ENCODE results near the gene TRIM24. TPM values are rescaled to one million over a fixed set of nuclear protein-coding genes. Genes with fewer than 3 reads are reported as not detected.

Gene TRIM24
- total and polyA plus RNA-seq, 2 of the 13 experiments (the other 11 are each of a cell fraction or from before 2014, with no cell fraction given), result 100 to 106 TPM

DNA sequence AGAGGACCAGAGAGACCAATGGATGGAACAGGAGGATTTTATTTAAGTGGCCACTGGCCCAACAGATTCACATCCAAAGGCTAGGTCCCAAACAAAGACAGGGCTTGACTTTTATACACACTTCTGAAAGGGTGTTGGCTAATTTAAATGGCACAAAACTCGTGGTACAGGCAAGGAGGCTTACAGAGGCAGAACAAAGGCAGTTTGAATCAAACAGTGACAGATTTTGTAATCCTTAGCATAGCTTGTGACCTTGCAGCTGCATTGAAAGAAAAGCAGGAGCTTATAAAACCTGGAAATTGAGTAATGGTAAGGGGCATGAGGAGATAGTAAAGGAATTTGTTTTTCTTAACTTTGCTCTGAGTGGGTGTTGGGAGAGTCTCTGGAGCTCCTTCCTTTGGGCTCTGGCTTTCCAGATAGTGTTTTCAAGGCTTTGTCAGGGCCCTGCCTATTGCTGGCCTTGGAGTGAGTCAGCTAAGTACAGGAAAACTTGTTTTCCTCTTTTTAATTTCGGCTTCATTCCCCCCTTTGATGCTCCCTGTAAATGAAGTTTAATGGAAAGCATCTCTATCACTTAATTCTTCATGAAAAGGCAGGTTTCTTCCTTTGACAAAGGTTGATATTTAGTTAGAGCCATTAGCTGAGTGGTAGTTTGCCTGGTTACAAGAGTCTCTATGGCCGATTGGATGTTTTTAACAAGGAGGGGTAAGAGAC lies 96.9 kb downstream of the TRIM24 start:
- Histone ChIP-seq H2AFZ (ENCODE audit: low read length) (no peak overlapping the region), H3K9ac (ENCODE audit: insufficient read depth, low read depth, low read length) (no peak overlapping the region), H3K27me3 (ENCODE audit: control insufficient read depth in 1 of 2, insufficient read depth in 2 of 2, low read length in 2 of 2) (no peaks in the 10 kb centered on the region), H3K79me2 (ENCODE audit: insufficient read depth, low read length) (peaks cover 18% of the 10 kb centered on the region), H3K4me3 (replicated peaks in 1 of 3; ENCODE audit: insufficient read depth in 1 of 3, low read depth in 2 of 3, low read length in 3 of 3) (no peak overlapping the region), H3K9me3 (ENCODE audit: low read length) (peaks cover 12% of the 10 kb centered on the region), H3K4me1 (ENCODE audit: insufficient read depth, low read length) (peaks cover 47% of the 10 kb centered on the region), H4K20me1 (ENCODE audit: insufficient read depth, low read length) (no peaks in the 10 kb centered on the region; the same call in 1 of the 2 replicates), H3K36me3 (replicated peaks in 1 of 2; ENCODE audit: control insufficient read depth in 1 of 2, insufficient read depth in 2 of 2, low read length in 2 of 2) (peaks cover 43 to 96% of the 10 kb centered on the region in 2 experiments), H3K27ac (ENCODE audit: extremely low read length, insufficient read depth, low read length) (peak overlapping the region; percentile 16), H3K4me2 (ENCODE audit: low read depth, low read length) (no peak overlapping the region)
- POLR2A ChIA-PET, result no interaction called here
- intact Hi-C loops (cut with micrococcal nuclease; ENCODE audit: unreplicated experiment), result no loop called here
- in situ Hi-C loops (cut with HindIII; ENCODE audit: extremely low pct_ligation_motif_present, low pct_unique_long_range_greater_than_20kb), result no loop called here
- no peak for TF ChIP-seq BRD4 (CRISPR knock-in tag; IDR thresholded peaks at IDR 0.05)
- peak; percentile 57 for TF ChIP-seq POLR2G (IDR thresholded peaks at IDR 0.05; ENCODE audit: low read depth, low read length)
- 0 out of 4 replicates have a peak, but pooled peaks of 1 of the 2 experiments have one; percentile 12 for TF ChIP-seq POLR2A (IDR thresholded peaks at IDR 0.05; ENCODE audit: insufficient read depth in 1 of 2, low read depth in 2 of 2, low read length in 2 of 2)
- peak; percentile 26 for TF ChIP-seq RBM22 (optimal IDR thresholded peaks at IDR 0.05; ENCODE audit: low read length)
- ATAC-seq, result no peak
- WGBS (ENCODE audit: low lambda C conversion rate), result 98% methylated on average over 3 of the region's 3 CpGs
- FAIRE-seq, result no peak
- CTCF ChIA-PET (ENCODE audit: low intra/inter-chr PET ratio, low total read pairs), result no interaction called here
- no peak for DNase-seq (ENCODE audit: low spot score)
- BruUV-seq (replicated peaks), result no TSS peak

DNA sequence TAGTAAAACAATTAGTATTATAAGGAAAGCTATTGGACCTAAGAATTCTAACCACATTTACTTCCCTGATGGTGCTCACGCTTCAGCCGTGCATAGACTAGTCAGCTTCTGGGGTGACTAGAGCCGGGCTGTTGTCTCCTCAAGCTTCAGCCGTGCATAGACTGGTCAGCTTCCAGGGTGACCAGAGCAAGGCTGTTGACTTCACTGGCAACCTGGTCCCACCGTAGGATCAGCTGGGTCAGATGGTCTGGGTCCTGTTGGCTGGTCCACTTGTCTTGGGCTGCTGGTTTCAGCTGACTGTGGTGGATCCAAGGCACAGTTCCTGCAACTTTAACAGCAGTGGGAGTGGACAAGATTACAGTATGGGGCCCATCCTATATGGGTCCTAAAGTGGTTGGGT lies 99.4 kb downstream of the TRIM24 start:
- Histone ChIP-seq H3K4me1 (ENCODE audit: insufficient read depth, low read length) (peaks cover 72% of the 10 kb centered on the region), H3K79me2 (ENCODE audit: insufficient read depth, low read length) (peaks cover 14% of the 10 kb centered on the region), H3K4me3 (replicated peaks in 1 of 3; ENCODE audit: insufficient read depth in 1 of 3, low read depth in 2 of 3, low read length in 3 of 3) (no peak overlapping the region), H3K27me3 (ENCODE audit: control insufficient read depth in 1 of 2, insufficient read depth in 2 of 2, low read length in 2 of 2) (no peaks in the 10 kb centered on the region), H3K27ac (ENCODE audit: extremely low read length, insufficient read depth, low read length) (no peak overlapping the region), H3K9ac (ENCODE audit: insufficient read depth, low read depth, low read length) (no peak overlapping the region), H3K9me3 (ENCODE audit: low read length) (peaks cover 17% of the 10 kb centered on the region), H3K36me3 (replicated peaks in 1 of 2; ENCODE audit: control insufficient read depth in 1 of 2, insufficient read depth in 2 of 2, low read length in 2 of 2) (peaks cover 52 to 98% of the 10 kb centered on the region in 2 experiments), H4K20me1 (ENCODE audit: insufficient read depth, low read length) (no peaks in the 10 kb centered on the region; the same call in 1 of the 2 replicates), H2AFZ (ENCODE audit: low read length) (no peak overlapping the region), H3K4me2 (ENCODE audit: low read depth, low read length) (no peak overlapping the region)
- no peak for DNase-seq (ENCODE audit: low spot score)
- intact Hi-C loops (cut with micrococcal nuclease; ENCODE audit: unreplicated experiment), result no loop called here
- no peak for FAIRE-seq
- ATAC-seq, result 0 out of 3 replicates have a peak, but pooled peaks have one; percentile 1
- CTCF ChIA-PET (ENCODE audit: low intra/inter-chr PET ratio, low total read pairs), result no interaction called here
- in situ Hi-C loops (cut with HindIII; ENCODE audit: extremely low pct_ligation_motif_present, low pct_unique_long_range_greater_than_20kb), result no loop called here
- POLR2A ChIA-PET, result no interaction called here
- BruUV-seq (replicated peaks), result no TSS peak
- WGBS (ENCODE audit: low lambda C conversion rate), result 97% methylated on average over 5 of the region's 5 CpGs
- TF ChIP-seq AGO2 (optimal IDR thresholded peaks at IDR 0.05; ENCODE audit: low read depth, low read length) (peak; percentile 35), SOX13 (IDR thresholded peaks at IDR 0.05) (no peak), SOX13 (CRISPR knock-in tag; conservative IDR thresholded peaks at IDR 0.05 in 1 of 2, IDR thresholded peaks at IDR 0.05 in 1 of 2) (no peak), POLR2A (IDR thresholded peaks at IDR 0.05; ENCODE audit: insufficient read depth in 1 of 2, low read depth in 2 of 2, low read length in 2 of 2) (0 out of 4 replicates have a peak, but pooled peaks of 1 of the 2 experiments have one; percentile 28), ZNF577 (CRISPR knock-in tag; IDR thresholded peaks at IDR 0.05; ENCODE audit: borderline replicate concordance, low read depth) (no peak)
- TF ChIP-seq, protein P1, sequence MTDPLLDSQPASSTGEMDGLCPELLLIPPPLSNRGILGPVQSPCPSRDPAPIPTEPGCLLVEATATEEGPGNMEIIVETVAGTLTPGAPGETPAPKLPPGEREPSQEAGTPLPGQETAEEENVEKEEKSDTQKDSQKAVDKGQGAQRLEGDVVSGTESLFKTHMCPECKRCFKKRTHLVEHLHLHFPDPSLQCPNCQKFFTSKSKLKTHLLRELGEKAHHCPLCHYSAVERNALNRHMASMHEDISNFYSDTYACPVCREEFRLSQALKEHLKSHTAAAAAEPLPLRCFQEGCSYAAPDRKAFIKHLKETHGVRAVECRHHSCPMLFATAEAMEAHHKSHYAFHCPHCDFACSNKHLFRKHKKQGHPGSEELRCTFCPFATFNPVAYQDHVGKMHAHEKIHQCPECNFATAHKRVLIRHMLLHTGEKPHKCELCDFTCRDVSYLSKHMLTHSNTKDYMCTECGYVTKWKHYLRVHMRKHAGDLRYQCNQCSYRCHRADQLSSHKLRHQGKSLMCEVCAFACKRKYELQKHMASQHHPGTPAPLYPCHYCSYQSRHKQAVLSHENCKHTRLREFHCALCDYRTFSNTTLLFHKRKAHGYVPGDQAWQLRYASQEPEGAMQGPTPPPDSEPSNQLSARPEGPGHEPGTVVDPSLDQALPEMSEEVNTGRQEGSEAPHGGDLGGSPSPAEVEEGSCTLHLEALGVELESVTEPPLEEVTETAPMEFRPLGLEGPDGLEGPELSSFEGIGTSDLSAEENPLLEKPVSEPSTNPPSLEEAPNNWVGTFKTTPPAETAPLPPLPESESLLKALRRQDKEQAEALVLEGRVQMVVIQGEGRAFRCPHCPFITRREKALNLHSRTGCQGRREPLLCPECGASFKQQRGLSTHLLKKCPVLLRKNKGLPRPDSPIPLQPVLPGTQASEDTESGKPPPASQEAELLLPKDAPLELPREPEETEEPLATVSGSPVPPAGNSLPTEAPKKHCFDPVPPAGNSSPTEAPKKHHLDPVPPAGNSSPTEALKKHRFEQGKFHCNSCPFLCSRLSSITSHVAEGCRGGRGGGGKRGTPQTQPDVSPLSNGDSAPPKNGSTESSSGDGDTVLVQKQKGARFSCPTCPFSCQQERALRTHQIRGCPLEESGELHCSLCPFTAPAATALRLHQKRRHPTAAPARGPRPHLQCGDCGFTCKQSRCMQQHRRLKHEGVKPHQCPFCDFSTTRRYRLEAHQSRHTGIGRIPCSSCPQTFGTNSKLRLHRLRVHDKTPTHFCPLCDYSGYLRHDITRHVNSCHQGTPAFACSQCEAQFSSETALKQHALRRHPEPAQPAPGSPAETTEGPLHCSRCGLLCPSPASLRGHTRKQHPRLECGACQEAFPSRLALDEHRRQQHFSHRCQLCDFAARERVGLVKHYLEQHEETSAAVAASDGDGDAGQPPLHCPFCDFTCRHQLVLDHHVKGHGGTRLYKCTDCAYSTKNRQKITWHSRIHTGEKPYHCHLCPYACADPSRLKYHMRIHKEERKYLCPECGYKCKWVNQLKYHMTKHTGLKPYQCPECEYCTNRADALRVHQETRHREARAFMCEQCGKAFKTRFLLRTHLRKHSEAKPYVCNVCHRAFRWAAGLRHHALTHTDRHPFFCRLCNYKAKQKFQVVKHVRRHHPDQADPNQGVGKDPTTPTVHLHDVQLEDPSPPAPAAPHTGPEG (CRISPR knock-in tag; IDR thresholded peaks at IDR 0.05), result no peak
- TF ChIP-seq, protein P2, sequence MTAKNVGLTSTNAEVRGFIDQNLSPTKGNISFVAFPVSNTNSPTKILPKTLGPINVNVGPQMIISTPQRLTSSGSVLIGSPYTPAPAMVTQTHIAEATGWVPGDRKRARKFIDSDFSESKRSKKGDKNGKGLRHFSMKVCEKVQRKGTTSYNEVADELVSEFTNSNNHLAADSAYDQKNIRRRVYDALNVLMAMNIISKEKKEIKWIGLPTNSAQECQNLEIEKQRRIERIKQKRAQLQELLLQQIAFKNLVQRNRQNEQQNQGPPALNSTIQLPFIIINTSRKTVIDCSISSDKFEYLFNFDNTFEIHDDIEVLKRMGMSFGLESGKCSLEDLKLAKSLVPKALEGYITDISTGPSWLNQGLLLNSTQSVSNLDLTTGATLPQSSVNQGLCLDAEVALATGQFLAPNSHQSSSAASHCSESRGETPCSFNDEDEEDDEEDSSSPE (CRISPR knock-in tag; IDR thresholded peaks at IDR 0.05), result no peak
